ENCODE measurements around the gene RXRG. TPM values are rescaled to one million over a fixed set of nuclear protein-coding genes. Genes with fewer than 3 reads are reported as not detected.

The RXRG gene
- total RNA-seq, 2 experiments from 2014 or later = not detected

GRCh38 chr1:165355139-165355976 is 89.6 kb downstream of the RXRG start:
- intact Hi-C loops (cut with micrococcal nuclease) = loop anchor here (2.0 kb wide), 1 partner anchor 119 kb away; no protein-coding TSS in a partner anchor
- Mint-ChIP-seq H3K27me3 (ENCODE audit: low read depth) (peaks cover 69% of the 10 kb centered on the region), H3K9me3 (no peaks in the 10 kb centered on the region), H3K4me1 (ENCODE audit: low read depth) (peaks cover 23% of the 10 kb centered on the region), H3K36me3 (ENCODE audit: low read depth) (no peaks in the 10 kb centered on the region), H3K4me3 (no peak overlapping the region), H3K27ac (no peak overlapping the region)
- CTCF ChIA-PET = interaction anchor here (2.1 kb wide), 1 partner anchor 12 kb away, joined by 9 read pairs; no protein-coding TSS in a partner anchor
- DNase-seq = no peak

GRCh38 chr1:165354739-165355138 is 90.2 kb downstream of the RXRG start:
- intact Hi-C loops (cut with micrococcal nuclease) = loop anchor here (2.0 kb wide), 1 partner anchor 118 kb away; no protein-coding TSS in a partner anchor
- CTCF ChIA-PET = interaction anchor here (2.1 kb wide), 1 partner anchor 13 kb away, joined by 9 read pairs; no protein-coding TSS in a partner anchor

GRCh38 chr1:165353731-165354671 is 90.9 kb downstream of the RXRG start:
- CTCF ChIA-PET = interaction anchor here (2.1 kb wide), 1 partner anchor 14 kb away, joined by 9 read pairs; no protein-coding TSS in a partner anchor
- Mint-ChIP-seq H3K27ac (no peak overlapping the region), H3K4me3 (no peak overlapping the region), H3K36me3 (ENCODE audit: low read depth) (no peaks in the 10 kb centered on the region), H3K4me1 (ENCODE audit: low read depth) (peaks cover 23% of the 10 kb centered on the region), H3K9me3 (no peaks in the 10 kb centered on the region), H3K27me3 (ENCODE audit: low read depth) (peaks cover 70% of the 10 kb centered on the region)
- intact Hi-C loops (cut with micrococcal nuclease) = loop anchor here (2.0 kb wide), 1 partner anchor 117 kb away; no protein-coding TSS in a partner anchor
- DNase-seq = no peak

More at GRCh38 chr1:165354739-165355138, 90.2 kb downstream of the RXRG start:
- Mint-ChIP-seq H3K9me3 (no peaks in the 10 kb centered on the region), H3K4me3 (no peak overlapping the region), H3K27ac (no peak overlapping the region), H3K27me3 (ENCODE audit: low read depth) (peaks cover 65% of the 10 kb centered on the region), H3K36me3 (ENCODE audit: low read depth) (no peaks in the 10 kb centered on the region), H3K4me1 (ENCODE audit: low read depth) (peaks cover 23% of the 10 kb centered on the region)
- no peak for DNase-seq

GRCh38 chr1:165352442-165353293 is 92.3 kb downstream of the RXRG start:
- CTCF ChIA-PET = interaction anchor here (1.2 kb wide), 1 partner anchor 15 kb away, joined by 4 read pairs; no protein-coding TSS in a partner anchor
- intact Hi-C loops (cut with micrococcal nuclease) = no loop called here
- no peak for DNase-seq

GRCh38 chr1:165351863-165352441 is 93.0 kb downstream of the RXRG start:
- intact Hi-C loops (cut with micrococcal nuclease) = no loop called here
- no peak overlapping the region for H3K4me3 Mint-ChIP-seq
- no peak for DNase-seq
- peaks cover 70% of the 10 kb centered on the region for H3K27me3 Mint-ChIP-seq (ENCODE audit: low read depth)
- H3K9me3 Mint-ChIP-seq = no peaks in the 10 kb centered on the region
- H3K36me3 Mint-ChIP-seq (ENCODE audit: low read depth) = no peaks in the 10 kb centered on the region
- peaks cover 22% of the 10 kb centered on the region for H3K4me1 Mint-ChIP-seq (ENCODE audit: low read depth)
- no peak overlapping the region for H3K27ac Mint-ChIP-seq
- CTCF ChIA-PET = interaction anchor here (1.2 kb wide), 2 partner anchors 15 to 1127 kb away, joined by 3 to 4 read pairs; no protein-coding TSS in a partner anchor

More at GRCh38 chr1:165352442-165353293, 92.3 kb downstream of the RXRG start:
- Mint-ChIP-seq H3K36me3 (ENCODE audit: low read depth) (no peaks in the 10 kb centered on the region), H3K27ac (no peak overlapping the region), H3K4me1 (ENCODE audit: low read depth) (peaks cover 23% of the 10 kb centered on the region), H3K27me3 (ENCODE audit: low read depth) (peaks cover 73% of the 10 kb centered on the region), H3K4me3 (no peak overlapping the region), H3K9me3 (no peaks in the 10 kb centered on the region)

Other genes with a start within 250 kb of the RXRG start
- not detected for gene LMX1A, start 88.4 kb downstream of the RXRG start, total RNA-seq
- not detected for gene LRRC52, start 98.9 kb upstream of the RXRG start, total RNA-seq
- gene MGST3, start 186.1 kb upstream of the RXRG start, total RNA-seq = 10 to 100 TPM; 26.6 to 29.2 TPM